Measurements from ENCODE around the gene VBP1. TPM values are rescaled to one million over a fixed set of nuclear protein-coding genes. Genes with fewer than 3 reads are reported as not detected.
A peak's percentile ranks its signal among the peaks of the same experiment; 100 is the strongest.
"Not testable (repeated sequence)": the region's sequence is repeated elsewhere in the genome, so short reads cannot be mapped to it uniquely, and the experiment has no call there.

VBP1 gene
- total RNA-seq, 1 donor from 2014 or later, result 33.9 TPM

- DNase-seq, result no peak
- intact Hi-C loops (cut with DNase I), result no loop called here
- no peak overlapping the region for H3K27ac ChIP-seq
- H3K36me3 ChIP-seq, result no peaks in the 10 kb centered on the region
- no peak for ATAC-seq
- TF ChIP-seq CTCF (IDR thresholded peaks at IDR 0.05), result no peak
- no peaks in the 10 kb centered on the region for H3K27me3 ChIP-seq
- no peaks in the 10 kb centered on the region for H3K4me1 ChIP-seq
- H3K4me3 ChIP-seq, result no peak overlapping the region
- no peaks in the 10 kb centered on the region for H3K9me3 ChIP-seq
These were observed 2.5 kb upstream of the VBP1 start for GRCh38 chrX:155213731-155214130.

GRCh38 chrX:155215443-155216178 is 649 bp upstream of the VBP1 start:
- TF ChIP-seq CTCF (IDR thresholded peaks at IDR 0.05), result no peak
- Histone ChIP-seq H3K4me1 (no peaks in the 10 kb centered on the region), H3K36me3 (no peaks in the 10 kb centered on the region), H3K27me3 (no peaks in the 10 kb centered on the region), H3K4me3 (peak overlapping the region; percentile 68), H3K9me3 (no peaks in the 10 kb centered on the region), H3K27ac (peak overlapping the region; percentile 90)
- intact Hi-C loops (cut with DNase I), result no loop called here
- ATAC-seq (peak; percentile 37), DNase-seq (no peak)

GRCh38 chrX:155216940-155217440 is 730 bp downstream of the VBP1 start:
- intact Hi-C loops (cut with DNase I), result no loop called here
- peak overlapping the region; percentile 90 for H3K27ac ChIP-seq
- no peak for ATAC-seq
- no peaks in the 10 kb centered on the region for H3K9me3 ChIP-seq
- no peaks in the 10 kb centered on the region for H3K36me3 ChIP-seq
- H3K4me3 ChIP-seq, result peak overlapping the region; percentile 68
- no peak for TF ChIP-seq CTCF (IDR thresholded peaks at IDR 0.05)
- H3K27me3 ChIP-seq, result no peaks in the 10 kb centered on the region
- no peaks in the 10 kb centered on the region for H3K4me1 ChIP-seq
- no peak for DNase-seq

- no peak for TF ChIP-seq CTCF (IDR thresholded peaks at IDR 0.05)
- Histone ChIP-seq H3K4me1 (no peaks in the 10 kb centered on the region), H3K9me3 (no peaks in the 10 kb centered on the region), H3K27ac (no peak overlapping the region), H3K27me3 (no peaks in the 10 kb centered on the region), H3K36me3 (no peaks in the 10 kb centered on the region), H3K4me3 (no peak overlapping the region)
- DNase-seq (no peak), ATAC-seq (no peak)
- intact Hi-C loops (cut with DNase I), result no loop called here
These were observed 2.5 kb downstream of the VBP1 start for GRCh38 chrX:155218777-155219176.

- ATAC-seq (no peak), DNase-seq (no peak)
- H3K27me3 ChIP-seq, result no peaks in the 10 kb centered on the region
- intact Hi-C loops (cut with DNase I), result no loop called here
- H3K27ac ChIP-seq, result no peak overlapping the region
- no peaks in the 10 kb centered on the region for H3K4me1 ChIP-seq
- no peak overlapping the region for H3K4me3 ChIP-seq
- TF ChIP-seq CTCF (IDR thresholded peaks at IDR 0.05), result no peak
- H3K9me3 ChIP-seq, result no peaks in the 10 kb centered on the region
- H3K36me3 ChIP-seq, result no peaks in the 10 kb centered on the region
These were observed 5.1 kb downstream of the VBP1 start for GRCh38 chrX:155221351-155221750.

GRCh38 chrX:155223746-155224145 is 7.5 kb downstream of the VBP1 start:
- H3K9me3 ChIP-seq; H3K4me1 ChIP-seq; DNase-seq; H3K36me3 ChIP-seq; H3K27ac ChIP-seq; H3K4me3 ChIP-seq; H3K27me3 ChIP-seq; intact Hi-C loops (cut with DNase I); ATAC-seq: not testable (repeated sequence)
